GM19468 (cell line): ENCODE results near the gene NUP210.
A peak's percentile ranks its signal among the peaks of the same experiment; 100 is the strongest.
"Not testable (repeated sequence)": the region's sequence is repeated elsewhere in the genome, so short reads cannot be mapped to it uniquely, and the experiment has no call there.

Experiments
- ATAC-seq: cut with Tn5 transposase; IDR thresholded peaks from one replicate; pipeline ENCODE4 v1.9.1; 2021; ENCODE audit warnings: mild to moderate bottlenecking, moderate library complexity, moderate number of reproducible peaks; ENCODE audit not compliant: unreplicated experiment; ENCODE audit errors: extremely low read depth

NUP210 gene

DNA sequence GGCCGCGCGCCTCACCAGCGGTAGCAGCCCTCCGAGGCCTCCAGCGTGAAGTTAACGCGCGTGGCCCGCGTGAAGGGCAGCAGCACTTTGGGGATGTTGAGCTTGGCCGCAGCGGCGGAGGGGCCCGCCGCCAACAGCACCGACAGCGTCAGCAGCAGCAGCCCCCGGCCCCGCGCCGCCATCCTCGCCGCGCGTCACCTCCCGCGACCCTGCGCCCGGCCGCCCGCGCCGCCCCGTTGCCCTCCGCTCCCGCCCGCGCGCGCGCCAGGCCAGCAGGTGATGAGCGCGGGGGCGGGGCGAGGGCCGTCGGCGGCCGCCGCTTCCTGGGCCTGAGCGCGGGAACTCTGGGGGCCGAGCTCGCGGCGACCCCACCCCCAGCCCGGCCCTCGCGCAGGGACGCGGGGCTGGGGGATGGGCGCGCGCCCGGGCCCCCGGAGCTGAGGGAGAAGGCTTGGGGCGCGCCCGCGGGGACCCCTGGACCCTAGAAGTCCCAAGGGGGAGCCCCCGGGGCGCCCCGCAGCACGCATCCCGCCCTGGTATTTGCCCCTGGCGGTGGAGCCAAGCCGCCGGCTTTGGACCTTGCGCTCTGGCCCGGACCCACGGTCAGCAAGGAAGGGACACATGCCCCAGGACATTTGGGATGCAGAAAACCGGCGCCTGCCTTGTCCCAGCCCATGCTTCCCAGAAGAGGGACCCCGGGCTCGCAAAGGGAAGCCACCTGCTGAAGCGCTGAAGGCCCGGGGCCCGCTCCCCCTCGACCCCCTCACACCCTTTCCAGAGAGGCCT is at the start of gene NUP210:
NUP210 (minus strand) TSS at position 278 of the 786 bp plus-strand sequence; CDS start at position 182, 96 bp downstream.
- peak; percentile 42 for ATAC-seq

DNA sequence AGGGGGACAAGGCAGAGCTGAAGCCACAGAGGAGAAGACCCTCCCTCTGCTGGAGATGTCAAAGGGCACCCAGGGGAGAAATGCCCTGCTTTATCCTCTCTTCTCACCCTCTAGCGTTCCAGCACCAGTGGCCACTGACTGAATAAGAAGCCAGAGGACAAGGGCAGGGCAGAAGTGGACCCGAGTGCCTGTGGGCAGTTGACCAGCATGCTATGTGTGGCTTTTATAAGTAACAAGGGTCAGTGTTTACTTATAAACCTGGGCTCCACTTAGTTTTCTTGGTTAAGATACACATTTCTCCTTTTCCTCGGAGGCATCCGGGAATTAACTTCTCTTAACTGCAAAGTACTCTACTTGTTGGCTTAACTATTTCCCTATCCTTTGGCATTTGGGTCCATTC is 46.7 kb upstream of the NUP210 start:
- ATAC-seq: no peak

- no peak for ATAC-seq
Measured at GRCh38 chr3:13465236-13465873, 45.2 kb upstream of the NUP210 start.

DNA sequence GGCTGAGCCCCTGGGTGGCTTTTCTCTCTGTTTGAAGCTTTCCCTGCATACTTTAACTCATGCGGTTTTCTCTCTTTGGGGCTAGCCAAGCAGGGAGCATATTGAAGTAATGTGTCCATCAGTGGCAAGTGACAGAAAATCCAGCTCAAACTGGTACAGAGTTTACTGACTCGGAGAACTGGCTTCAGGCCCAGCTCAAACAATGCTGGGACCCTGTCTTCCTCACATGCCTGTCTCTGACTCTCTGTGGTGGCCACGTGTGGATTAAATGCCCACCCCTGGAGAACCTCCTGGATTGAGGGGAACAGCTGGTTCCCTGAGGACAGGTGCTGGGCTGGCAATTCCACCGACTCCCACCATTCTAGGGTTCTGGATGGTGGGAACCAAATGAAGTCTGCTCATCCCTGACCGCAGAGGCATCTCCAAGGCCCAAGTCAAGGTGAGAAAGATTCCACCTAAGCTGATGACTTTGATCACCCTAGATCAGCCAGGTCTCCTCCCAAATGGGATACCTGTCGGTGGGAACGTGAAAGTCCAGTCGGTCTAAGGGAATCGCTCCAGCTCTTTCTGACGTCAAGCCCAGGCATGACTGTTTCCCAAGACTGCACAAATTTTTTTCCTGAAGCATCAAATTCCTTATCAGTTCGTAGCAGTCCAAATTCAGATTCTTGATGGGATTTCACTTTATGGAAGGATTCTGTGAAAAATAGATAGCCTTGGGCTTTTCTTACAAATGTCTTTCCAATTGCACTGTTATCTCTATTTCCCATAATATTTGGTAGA is 43.7 kb upstream of the NUP210 start:
- ATAC-seq: no peak

GRCh38 chr3:13462822-13463221 is 42.7 kb upstream of the NUP210 start:
- ATAC-seq: no peak

DNA sequence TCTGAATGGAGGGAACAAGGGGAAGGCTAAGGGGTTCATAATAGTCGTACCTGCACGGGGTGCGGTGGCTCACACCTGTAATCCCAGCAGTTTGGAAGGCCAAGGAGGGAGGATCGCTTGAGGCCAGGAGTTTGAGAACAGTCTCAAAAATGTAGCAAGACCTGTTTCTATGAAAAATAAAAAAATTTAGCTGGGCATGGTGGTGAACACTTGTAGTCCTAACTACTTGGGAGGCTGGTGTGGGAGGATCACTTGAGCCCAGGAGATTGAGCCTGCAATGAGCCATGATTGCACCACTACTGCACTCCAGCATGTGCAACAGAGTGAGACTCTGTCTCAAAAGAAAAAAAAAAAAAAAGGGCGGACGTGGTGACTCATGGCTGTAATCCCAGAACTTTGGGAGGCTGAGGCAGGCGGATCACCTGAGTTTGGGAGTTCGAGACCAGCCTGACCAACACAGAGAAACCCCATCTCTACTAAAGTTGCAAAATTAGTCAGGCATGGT is 42.1 kb upstream of the NUP210 start:
- ATAC-seq: no peak

- ATAC-seq: no peak
Measured at GRCh38 chr3:13461169-13462124, 41.3 kb upstream of the NUP210 start.

- no peak for ATAC-seq
Measured at GRCh38 chr3:13460341-13460736, 40.2 kb upstream of the NUP210 start.

DNA sequence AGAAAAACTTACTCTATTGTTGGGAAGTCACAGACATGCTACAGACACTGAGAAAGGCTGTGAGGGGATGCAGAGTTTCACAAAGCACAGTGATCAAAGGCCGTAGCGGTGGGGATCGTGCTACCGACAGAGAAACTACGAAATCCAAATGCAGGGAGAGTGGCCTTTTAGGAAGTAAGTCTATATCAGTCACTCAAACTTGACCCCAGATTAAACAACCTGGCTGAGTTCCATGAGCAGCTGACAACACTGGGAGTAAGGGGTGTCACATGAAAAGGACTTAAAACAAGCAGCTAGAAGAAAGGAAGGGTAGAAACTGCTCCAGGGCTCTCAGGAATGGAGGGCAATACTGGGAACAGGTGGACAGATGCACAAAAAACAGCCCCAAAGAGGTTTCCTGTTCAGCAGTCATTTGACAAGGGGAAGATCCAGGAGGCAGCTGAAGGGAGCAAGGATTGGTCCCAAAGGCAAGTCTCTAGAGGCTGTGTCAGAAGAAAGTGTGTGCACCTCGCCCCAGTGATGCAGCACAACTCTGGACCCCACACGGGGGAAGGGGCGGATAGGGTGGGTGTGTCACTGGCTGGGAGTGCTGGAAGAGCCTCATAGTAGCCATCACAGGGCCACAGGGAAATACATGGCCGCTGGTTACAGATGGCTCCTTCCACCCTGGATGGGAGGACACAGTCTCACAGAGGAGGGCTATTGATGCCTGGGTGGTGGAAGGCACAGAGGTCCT is 39.7 kb upstream of the NUP210 start:
- no peak for ATAC-seq

DNA sequence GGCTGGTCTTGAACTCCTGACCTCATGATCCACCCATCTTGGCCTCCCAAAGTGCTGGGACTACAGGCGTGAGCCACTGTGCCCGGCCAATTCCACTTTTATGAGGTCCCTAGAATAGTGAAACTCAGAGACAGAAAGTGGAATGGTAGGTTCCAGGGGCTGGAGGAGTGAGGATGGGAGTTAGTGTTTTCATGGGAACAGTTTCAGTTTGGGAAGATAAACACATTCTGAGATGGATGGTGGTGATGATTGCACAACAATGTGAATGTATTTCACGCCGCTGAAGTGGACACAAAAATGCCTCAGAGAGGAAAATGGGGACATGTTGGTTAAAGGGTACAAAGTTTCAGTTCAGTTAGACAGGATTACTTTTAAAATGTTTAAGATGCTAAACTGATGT is 37.5 kb upstream of the NUP210 start:
- ATAC-seq: no peak

- no peak for ATAC-seq
Measured at GRCh38 chr3:13455644-13456043, 35.5 kb upstream of the NUP210 start.

DNA sequence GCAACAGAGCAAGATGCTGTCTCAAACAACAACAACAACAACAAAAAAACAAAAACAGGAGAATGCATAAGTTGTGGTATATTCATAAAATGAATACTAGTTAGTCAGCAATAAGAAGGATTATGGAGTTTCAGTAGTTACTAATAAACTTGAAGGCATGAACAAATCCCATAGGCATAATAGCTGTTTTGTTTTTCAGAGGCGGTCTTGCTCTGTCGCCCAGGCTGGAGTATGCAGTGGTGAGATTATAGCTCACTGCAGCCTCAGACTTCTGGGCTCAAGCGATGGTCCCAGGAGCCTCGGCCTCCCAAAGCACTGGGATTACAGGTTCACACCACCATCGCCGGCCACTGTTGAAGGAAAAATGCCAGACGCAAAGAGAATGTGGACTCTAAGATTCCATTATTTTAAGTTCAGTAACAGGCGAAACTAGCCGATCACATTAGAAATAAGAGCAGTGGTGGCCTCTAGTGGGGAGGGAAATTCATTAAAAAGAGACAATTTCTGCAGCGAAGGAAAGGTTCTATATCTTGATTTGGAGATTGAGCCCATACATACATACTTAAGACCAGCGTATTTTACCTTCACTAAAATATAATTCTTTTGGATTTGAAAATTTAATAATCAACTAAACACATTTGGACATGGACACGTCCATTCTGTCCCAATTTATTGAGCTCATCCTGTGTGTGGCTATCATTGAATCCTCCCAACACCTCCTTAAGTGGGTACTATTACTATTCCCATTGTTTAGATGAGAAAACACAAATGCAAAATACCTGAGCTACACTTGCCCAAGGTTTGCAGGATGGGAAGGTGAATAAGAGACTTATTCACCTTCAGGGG is 32.6 kb upstream of the NUP210 start:
- ATAC-seq: no peak

- no peak for ATAC-seq
Measured at GRCh38 chr3:13451301-13451673, 31.2 kb upstream of the NUP210 start.

GRCh38 chr3:13442882-13443281 is 22.8 kb upstream of the NUP210 start:
- not testable (repeated sequence) for ATAC-seq

DNA sequence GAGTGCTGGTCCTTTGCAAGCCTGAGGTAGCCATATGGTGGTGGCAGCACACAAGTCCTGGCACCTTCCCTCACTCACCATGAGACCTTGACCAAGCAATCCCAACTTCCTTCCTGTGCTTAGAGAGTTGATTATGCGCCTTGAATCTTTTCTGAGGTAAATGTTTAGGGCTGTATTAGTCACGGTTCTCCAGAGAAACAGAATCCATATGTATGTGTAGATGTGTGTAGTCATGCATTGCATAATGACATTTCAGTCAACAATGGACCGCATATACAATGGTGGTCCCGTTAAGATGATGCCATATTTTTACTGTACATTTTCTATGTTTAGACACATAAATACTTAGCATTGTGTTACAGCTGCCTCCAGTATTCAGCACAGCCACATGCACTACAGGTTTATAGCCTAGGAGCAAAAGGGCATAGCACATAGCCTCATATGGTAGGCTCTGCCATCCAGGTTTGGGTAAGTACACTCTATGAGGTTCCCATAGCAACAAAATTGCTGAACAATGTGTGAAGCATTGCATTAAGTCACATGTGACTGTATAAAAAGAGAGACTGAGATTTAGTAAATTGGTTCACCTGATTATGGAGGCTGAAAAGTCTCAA is 20.2 kb upstream of the NUP210 start:
- ATAC-seq: no peak

- ATAC-seq: not testable (repeated sequence)
Measured at GRCh38 chr3:13436213-13436612, 16.1 kb upstream of the NUP210 start.

DNA sequence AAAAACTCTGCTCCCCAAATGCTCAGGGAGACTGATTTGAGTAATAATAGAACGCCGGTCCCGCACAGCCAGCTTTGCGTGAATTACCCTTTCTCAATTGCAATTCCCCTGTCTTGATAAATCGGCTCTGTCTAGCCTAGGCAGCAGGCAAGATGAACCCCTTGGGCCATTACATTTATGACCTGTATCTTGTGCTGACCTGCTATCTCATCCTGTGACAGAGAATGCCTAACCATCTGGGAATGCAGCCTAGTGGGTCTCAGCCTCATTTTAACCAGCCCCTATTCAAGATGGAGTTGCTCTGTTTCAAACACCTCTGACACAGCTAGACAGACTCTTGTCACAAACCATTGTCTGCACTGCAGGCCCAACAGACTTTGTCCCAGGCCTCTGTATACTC is 13.8 kb upstream of the NUP210 start:
- no peak for ATAC-seq

DNA sequence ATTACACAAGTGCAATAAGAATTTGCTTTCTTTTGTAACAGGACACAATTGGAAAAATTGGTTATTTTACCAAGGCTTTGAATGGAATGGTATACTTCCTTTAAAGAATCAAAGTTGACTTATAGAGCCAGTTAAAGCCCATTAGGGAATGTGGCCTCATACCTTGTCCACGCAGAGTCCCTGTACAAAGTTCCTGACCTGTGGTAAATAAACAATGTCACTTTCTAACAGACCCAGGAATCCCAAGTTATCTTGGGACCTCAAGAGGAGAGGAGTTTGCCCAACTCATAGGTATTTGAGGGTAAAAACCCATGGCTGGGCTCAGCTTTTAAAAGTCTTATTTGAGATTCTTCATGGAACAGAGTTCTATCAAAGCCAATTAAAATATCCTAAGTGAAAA is 12.0 kb upstream of the NUP210 start:
- ATAC-seq: no peak
